Endothelial cell of umbilical vein (primary cell): Measurements from ENCODE around the gene PTPRD. TPM values are rescaled to one million over a fixed set of nuclear protein-coding genes. Genes with fewer than 3 reads are reported as not detected.

Experiments
- BruUV-seq: library from RNA; stranded (reverse); fragments of 400-500 nt; replicated peaks from 2 replicates; lab custom pipeline; 2021; lab: Mats Ljungman, UMichigan
- CTCF ChIA-PET: fragments of 300-600, 350-600 bp; sonication (Branson Sonifier 250); formaldehyde crosslinking; loops from one replicate; lab custom pipeline; 2021; ENCODE audit warnings: antibody characterized with exemption, inconsistent platforms; lab: Charles Lee
- POLR2A ChIA-PET: fragments of 300-600, 350-600 bp; sonication (Branson Sonifier 250); formaldehyde crosslinking; loops from one replicate; lab custom pipeline; 2021; ENCODE audit warnings: antibody characterized with exemption, inconsistent platforms; lab: Charles Lee
- DNase-seq: peaks from one replicate; pipeline ENCODE4 v3.0.0-alpha.2; 2011; ENCODE audit warnings: low read depth, low spot score
- FAIRE-seq: peaks from 2 replicates; lab custom pipeline; 2011; peaks lifted over from hg19 to GRCh38; lab: Jason Lieb, UNC
- H2AFZ ChIP-seq: 2 replicates; pipeline ENCODE4 v1.6.0; 2012; ENCODE audit warnings: low read depth, low read length, control low read depth, inconsistent platforms
- H3K27ac ChIP-seq: 2 replicates; pipeline ENCODE4 v1.5.1; 2011; ENCODE audit warnings: low read depth, mild to moderate bottlenecking, control low read depth, low read length, moderate library complexity; ENCODE audit not compliant: insufficient read depth
- H3K27me3 ChIP-seq, 2 experiments: 2 replicates each; pipeline versions ENCODE4 v1.6.0 to v1.6.1; 2011; ENCODE audit warnings: low read length in 2 of 2, mixed read lengths in 1 of 2; ENCODE audit not compliant: control insufficient read depth in 2 of 2, insufficient read depth in 2 of 2
- H3K36me3 ChIP-seq, 2 experiments: 2 replicates in 1 of 2; 3 replicates in 1 of 2; pipeline ENCODE4 v1.5.1; 2011; ENCODE audit warnings: low read length in 2 of 2, mild to moderate bottlenecking in 1 of 2, moderate library complexity in 1 of 2; ENCODE audit not compliant: control insufficient read depth in 2 of 2, insufficient read depth in 2 of 2; ENCODE audit errors: extremely low read depth in 1 of 2
- H3K4me1 ChIP-seq: 3 replicates; pipeline ENCODE4 v1.5.1; 2011; ENCODE audit warnings: mild to moderate bottlenecking, low read length; ENCODE audit not compliant: control insufficient read depth, insufficient read depth; ENCODE audit errors: extremely low read depth
- H3K4me2 ChIP-seq: 2 replicates; pipeline ENCODE4 v1.6.1; 2011; ENCODE audit warnings: low read length, control low read depth, mixed read lengths; ENCODE audit not compliant: insufficient read depth
- H3K4me3 ChIP-seq, 3 experiments: fragments of 200-600 bp in 1 of 3; sonication (generic), shearing (Covaris generic) in 1 of 3; replicated peaks in 1 of 3; 2 replicates each; pipeline ENCODE4 v1.5.1; 2011 to 2016; ENCODE audit warnings: control low read depth in 3 of 3, low read length in 3 of 3, mild to moderate bottlenecking in 2 of 3, inconsistent platforms in 1 of 3, low read depth in 1 of 3, moderate library complexity in 1 of 3; ENCODE audit not compliant: insufficient read depth in 1 of 3
- H3K79me2 ChIP-seq: 2 replicates; pipeline ENCODE4 v1.6.0; 2012; ENCODE audit warnings: low read length, inconsistent platforms; ENCODE audit not compliant: control insufficient read depth, insufficient read depth
- H3K9ac ChIP-seq: replicated peaks from 2 replicates; pipeline ENCODE3; 2011; ENCODE audit warnings: low read length, control low read depth; ENCODE audit not compliant: insufficient read depth; ENCODE audit errors: extremely low read depth
- H3K9me1 ChIP-seq: replicated peaks from 3 replicates; pipeline ENCODE4 v1.6.0; 2011; ENCODE audit warnings: mild to moderate bottlenecking, low read length; ENCODE audit not compliant: control insufficient read depth, insufficient read depth; ENCODE audit errors: extremely low read depth
- H3K9me3 ChIP-seq: replicated peaks from 2 replicates; pipeline ENCODE4 v1.5.1; 2012; ENCODE audit warnings: low read length, inconsistent platforms; ENCODE audit not compliant: control insufficient read depth, insufficient read depth
- H4K20me1 ChIP-seq: replicated peaks from 2 replicates; pipeline ENCODE3; 2011; ENCODE audit warnings: mild to moderate bottlenecking, low read length; ENCODE audit not compliant: control insufficient read depth, insufficient read depth; ENCODE audit errors: extremely low read depth
- CTCF ChIP-seq, 2 donors: IDR thresholded peaks; 1 replicate in 1 of 2; 2 replicates in 1 of 2; pipeline ENCODE4 v1.5.1; 2011; ENCODE audit warnings: low read length in 2 of 2, mild to moderate bottlenecking in 2 of 2, moderate library complexity in 2 of 2, control low read depth in 1 of 2, inconsistent platforms in 1 of 2, low read depth in 1 of 2; ENCODE audit not compliant: insufficient read depth in 1 of 2; ENCODE audit errors: extremely low read depth in 1 of 2
- EZH2 ChIP-seq: IDR thresholded peaks from 2 replicates; pipeline ENCODE4 v1.6.1; 2012; ENCODE audit warnings: borderline replicate concordance, low read depth, mild to moderate bottlenecking, moderate library complexity, low read length, inconsistent platforms; ENCODE audit not compliant: severe bottlenecking
- FOS ChIP-seq: IDR thresholded peaks from 2 replicates; pipeline ENCODE4 v1.6.1; 2011; ENCODE audit warnings: mild to moderate bottlenecking, low read length, moderate library complexity, borderline replicate concordance; ENCODE audit not compliant: insufficient read depth
- GATA2 ChIP-seq: IDR thresholded peaks from 2 replicates; pipeline ENCODE4 v1.7.0; 2011; ENCODE audit warnings: low read depth, mild to moderate bottlenecking, moderate library complexity, mixed read lengths, low read length; ENCODE audit not compliant: insufficient read length, insufficient read depth
- JUN ChIP-seq: IDR thresholded peaks from 2 replicates; pipeline ENCODE4 v1.6.1; 2011; ENCODE audit warnings: borderline replicate concordance, low read depth; ENCODE audit not compliant: insufficient read length, insufficient read depth
- MAX ChIP-seq: IDR thresholded peaks from 2 replicates; pipeline ENCODE4 v1.6.1; 2011; ENCODE audit not compliant: insufficient read depth, insufficient read length
- MYC ChIP-seq: IDR thresholded peaks from one replicate; pipeline ENCODE4 v1.6.1; 2011; ENCODE audit warnings: mild to moderate bottlenecking, low read depth, low read length
- POLR2A ChIP-seq: IDR thresholded peaks from 2 replicates; pipeline ENCODE4 v1.6.1; 2012; ENCODE audit warnings: low read depth, mild to moderate bottlenecking, control low read depth, low read length
- POLR2AphosphoS5 ChIP-seq: IDR thresholded peaks from 2 replicates; pipeline ENCODE4 v1.6.1; 2012; ENCODE audit warnings: low read depth, mild to moderate bottlenecking, control low read depth, low read length, moderate library complexity; ENCODE audit not compliant: insufficient read depth
- dilution Hi-C: fragments of 300-500 bp; cut with MboI; formaldehyde crosslinking; loops from one replicate; pipeline ENCODE4 v1.15.0; 2019; ENCODE audit warnings: low sequenced_read_pairs; ENCODE audit not compliant: extremely low pct_ligation_motif_present
- intact Hi-C: fragments of 100-400 bp; cut with micrococcal nuclease; formaldehyde crosslinking; loops from one replicate; pipeline ENCODE4 v1.10.0; 2022
- polyA plus RNA-seq, 4 experiments: library from polyadenylated mRNA; depleted of rRNA in 3 of 4; stranded (reverse) in 3 of 4; unstranded in 1 of 4; fragments of >200 nt; gene quantifications; 2 replicates each; pipeline versions ENCODE4 v1.2.1 to v1.2.3, GENCODE V29; 2011 to 2012; ENCODE audit warnings: missing spikeins in 1 of 4
- total RNA-seq: library from RNA; stranded (reverse); gene quantifications from 2 replicates; pipeline ENCODE4 v1.2.3, GENCODE V29; 2021

The PTPRD gene
- total and polyA plus RNA-seq, 2 donors (not counting 3 experiments of a cell fraction or from before 2014, with no cell fraction given) = 5.5 to 5.7 TPM

GRCh38 chr9:8391132-8391531 is 2221.7 kb downstream of the PTPRD start:
- H2AFZ ChIP-seq = no peak overlapping the region
- no peaks in the 10 kb centered on the region for H3K79me2 ChIP-seq
- no peaks in the 10 kb centered on the region for H3K36me3 ChIP-seq
- FAIRE-seq (peak; percentile 49), DNase-seq (no peak)
- H3K27ac ChIP-seq = no peak overlapping the region
- no peaks in the 10 kb centered on the region for H3K9me3 ChIP-seq
- no peaks in the 10 kb centered on the region for H4K20me1 ChIP-seq
- POLR2A ChIA-PET = no interaction called here
- no peak overlapping the region for H3K9ac ChIP-seq
- TF ChIP-seq MAX = no peak
- no peak for TF ChIP-seq GATA2
- no peak for TF ChIP-seq POLR2A
- TF ChIP-seq JUN = no peak
- no peak for TF ChIP-seq POLR2AphosphoS5
- TF ChIP-seq EZH2 = no peak
- no peak for TF ChIP-seq MYC
- TF ChIP-seq CTCF (IDR thresholded peaks at IDR 0.05; ENCODE audit: extremely low read depth in 1 of 2, insufficient read depth in 1 of 2, low read depth in 1 of 2, low read length in 2 of 2) = no peak
- no peak for TF ChIP-seq FOS
- intact Hi-C loops (no loop called here), dilution Hi-C loops (no loop called here)
- H3K4me2 ChIP-seq = no peak overlapping the region
- H3K27me3 ChIP-seq = no peaks in the 10 kb centered on the region
- H3K4me1 ChIP-seq = peaks cover 2% of the 10 kb centered on the region
- H3K9me1 ChIP-seq = no peaks in the 10 kb centered on the region
- no TSS peak for BruUV-seq
- no peak overlapping the region for H3K4me3 ChIP-seq
- CTCF ChIA-PET = interaction anchor here (1.4 kb wide), 1 partner anchor 9 kb away, joined by 3 read pairs; no protein-coding TSS in a partner anchor
